WTC11 (cell line): ENCODE data around the gene RAB3D.

ENCODE experiments used
- CREB1 ChIP-seq: sonication (generic); formaldehyde crosslinking; IDR thresholded peaks from 2 replicates; pipeline ENCODE4 v1.8.0; 2023; ENCODE audit warnings: mild to moderate bottlenecking, missing genetic modification reagents
- ESRRA ChIP-seq: sonication (generic); formaldehyde crosslinking; IDR thresholded peaks from 2 replicates; pipeline ENCODE4 v1.8.1; 2022; ENCODE audit warnings: mild to moderate bottlenecking, missing genetic modification reagents, borderline replicate concordance
- ETV6 ChIP-seq: sonication (generic); formaldehyde crosslinking; IDR thresholded peaks from 2 replicates; pipeline ENCODE4 v1.8.1; 2022; ENCODE audit warnings: mild to moderate bottlenecking, missing genetic modification reagents
- FOXJ3 ChIP-seq: sonication (generic); formaldehyde crosslinking; IDR thresholded peaks from 2 replicates; pipeline ENCODE4 v1.9.0; 2021; ENCODE audit warnings: missing genetic modification reagents, mild to moderate bottlenecking, borderline replicate concordance
- GABPB1 ChIP-seq: sonication (generic); formaldehyde crosslinking; IDR thresholded peaks from 2 replicates; pipeline ENCODE4 v1.8.1; 2023; ENCODE audit warnings: mild to moderate bottlenecking, missing genetic modification reagents
- JUN ChIP-seq: sonication (generic); formaldehyde crosslinking; IDR thresholded peaks from 2 replicates; pipeline ENCODE4 v1.8.0; 2023; ENCODE audit warnings: mild to moderate bottlenecking, missing genetic modification reagents
- RELA ChIP-seq: sonication (generic); formaldehyde crosslinking; IDR thresholded peaks from 2 replicates; pipeline ENCODE4 v1.8.1; 2022; ENCODE audit warnings: missing genetic modification reagents, mild to moderate bottlenecking, borderline replicate concordance
- RORB ChIP-seq: fragments of 250-450 bp; sonication (Bioruptor Pico); IDR thresholded peaks from 2 replicates; pipeline ENCODE4 v1.9.0; 2021; ENCODE audit warnings: mild to moderate bottlenecking
- TF ChIP-seq, protein P1 (sequence below): fragments of 200-600 bp; IDR thresholded peaks from 2 replicates; pipeline ENCODE4 v1.8.0; 2022; ENCODE audit warnings: antibody characterized with exemption
- TF ChIP-seq, protein P2 (sequence below): sonication (generic); formaldehyde crosslinking; IDR thresholded peaks from 2 replicates; pipeline ENCODE4 v1.8.0; 2022; ENCODE audit warnings: mild to moderate bottlenecking, missing genetic modification reagents
- TF ChIP-seq, protein P3 (sequence below): sonication (generic); formaldehyde crosslinking; IDR thresholded peaks from 2 replicates; pipeline ENCODE4 v1.8.1; 2023; ENCODE audit warnings: mild to moderate bottlenecking, missing genetic modification reagents, moderate library complexity
- TF ChIP-seq, protein P4 (sequence below): fragments of 250-450 bp; sonication (Bioruptor Pico); IDR thresholded peaks from 2 replicates; pipeline ENCODE4 v1.9.0; 2021; ENCODE audit warnings: mild to moderate bottlenecking
- TF ChIP-seq, protein P5 (sequence below): sonication (generic); formaldehyde crosslinking; IDR thresholded peaks from 2 replicates; pipeline ENCODE4 v1.8.0; 2022; ENCODE audit warnings: mild to moderate bottlenecking, missing genetic modification reagents
- TF ChIP-seq, protein P6 (sequence below): sonication (generic); formaldehyde crosslinking; IDR thresholded peaks from 2 replicates; pipeline ENCODE4 v1.8.1; 2023; ENCODE audit warnings: mild to moderate bottlenecking, missing genetic modification reagents, borderline replicate concordance

DNA sequence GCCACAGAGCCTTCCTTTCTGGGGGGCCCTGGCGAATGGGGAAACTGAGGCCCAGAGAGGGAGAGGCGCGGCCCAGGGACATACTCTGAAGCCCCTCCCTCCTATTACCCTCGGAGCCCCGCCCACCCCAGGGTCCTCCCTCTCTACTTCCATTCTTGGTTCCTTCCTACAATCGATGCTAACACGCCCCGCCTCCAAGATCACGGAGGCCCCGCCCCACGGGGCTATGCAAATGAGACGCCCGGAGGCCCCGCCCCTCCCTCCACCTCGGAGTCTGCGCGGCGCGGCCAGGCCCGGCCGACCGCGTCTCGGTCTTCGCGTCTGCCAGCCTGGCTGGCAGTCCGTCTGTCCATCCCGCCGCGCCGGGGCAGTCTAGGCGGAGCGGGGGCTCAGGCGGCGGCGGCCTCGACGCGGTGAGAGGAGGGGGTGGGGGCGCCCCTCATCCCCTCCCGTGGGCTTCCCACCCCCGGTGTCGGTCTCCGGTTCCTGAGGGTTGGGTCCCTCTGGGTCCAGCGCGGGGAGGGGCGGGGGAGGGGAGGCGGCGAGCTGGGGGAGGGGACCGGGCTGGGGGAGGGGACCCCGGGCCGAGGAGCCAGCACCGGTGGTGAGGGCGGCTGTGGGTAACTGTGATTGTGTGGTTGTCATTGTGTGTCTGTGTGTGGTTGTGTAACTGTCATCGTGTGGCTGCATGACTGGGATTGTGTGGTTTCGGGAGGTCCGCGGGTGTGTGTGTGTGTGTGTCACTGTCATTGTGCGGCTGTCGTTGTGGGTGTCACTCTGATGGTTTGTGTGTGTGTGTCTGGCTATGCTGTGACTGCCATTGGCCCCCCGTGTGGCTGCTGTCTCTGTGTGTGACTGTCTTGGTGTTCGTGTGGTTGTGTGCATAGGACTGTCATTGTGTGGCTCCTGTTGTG, 16.0 kb upstream of the RAB3D start, which contains the start of gene PLPPR2:
- TF ChIP-seq, protein P1, sequence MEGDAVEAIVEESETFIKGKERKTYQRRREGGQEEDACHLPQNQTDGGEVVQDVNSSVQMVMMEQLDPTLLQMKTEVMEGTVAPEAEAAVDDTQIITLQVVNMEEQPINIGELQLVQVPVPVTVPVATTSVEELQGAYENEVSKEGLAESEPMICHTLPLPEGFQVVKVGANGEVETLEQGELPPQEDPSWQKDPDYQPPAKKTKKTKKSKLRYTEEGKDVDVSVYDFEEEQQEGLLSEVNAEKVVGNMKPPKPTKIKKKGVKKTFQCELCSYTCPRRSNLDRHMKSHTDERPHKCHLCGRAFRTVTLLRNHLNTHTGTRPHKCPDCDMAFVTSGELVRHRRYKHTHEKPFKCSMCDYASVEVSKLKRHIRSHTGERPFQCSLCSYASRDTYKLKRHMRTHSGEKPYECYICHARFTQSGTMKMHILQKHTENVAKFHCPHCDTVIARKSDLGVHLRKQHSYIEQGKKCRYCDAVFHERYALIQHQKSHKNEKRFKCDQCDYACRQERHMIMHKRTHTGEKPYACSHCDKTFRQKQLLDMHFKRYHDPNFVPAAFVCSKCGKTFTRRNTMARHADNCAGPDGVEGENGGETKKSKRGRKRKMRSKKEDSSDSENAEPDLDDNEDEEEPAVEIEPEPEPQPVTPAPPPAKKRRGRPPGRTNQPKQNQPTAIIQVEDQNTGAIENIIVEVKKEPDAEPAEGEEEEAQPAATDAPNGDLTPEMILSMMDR = no peak
- TF ChIP-seq, protein P2, sequence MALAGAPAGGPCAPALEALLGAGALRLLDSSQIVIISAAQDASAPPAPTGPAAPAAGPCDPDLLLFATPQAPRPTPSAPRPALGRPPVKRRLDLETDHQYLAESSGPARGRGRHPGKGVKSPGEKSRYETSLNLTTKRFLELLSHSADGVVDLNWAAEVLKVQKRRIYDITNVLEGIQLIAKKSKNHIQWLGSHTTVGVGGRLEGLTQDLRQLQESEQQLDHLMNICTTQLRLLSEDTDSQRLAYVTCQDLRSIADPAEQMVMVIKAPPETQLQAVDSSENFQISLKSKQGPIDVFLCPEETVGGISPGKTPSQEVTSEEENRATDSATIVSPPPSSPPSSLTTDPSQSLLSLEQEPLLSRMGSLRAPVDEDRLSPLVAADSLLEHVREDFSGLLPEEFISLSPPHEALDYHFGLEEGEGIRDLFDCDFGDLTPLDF (CRISPR knock-in tag) = no peak
- TF ChIP-seq, protein P3, sequence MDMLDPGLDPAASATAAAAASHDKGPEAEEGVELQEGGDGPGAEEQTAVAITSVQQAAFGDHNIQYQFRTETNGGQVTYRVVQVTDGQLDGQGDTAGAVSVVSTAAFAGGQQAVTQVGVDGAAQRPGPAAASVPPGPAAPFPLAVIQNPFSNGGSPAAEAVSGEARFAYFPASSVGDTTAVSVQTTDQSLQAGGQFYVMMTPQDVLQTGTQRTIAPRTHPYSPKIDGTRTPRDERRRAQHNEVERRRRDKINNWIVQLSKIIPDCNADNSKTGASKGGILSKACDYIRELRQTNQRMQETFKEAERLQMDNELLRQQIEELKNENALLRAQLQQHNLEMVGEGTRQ (CRISPR knock-in tag) = no peak
- TF ChIP-seq, protein P4, sequence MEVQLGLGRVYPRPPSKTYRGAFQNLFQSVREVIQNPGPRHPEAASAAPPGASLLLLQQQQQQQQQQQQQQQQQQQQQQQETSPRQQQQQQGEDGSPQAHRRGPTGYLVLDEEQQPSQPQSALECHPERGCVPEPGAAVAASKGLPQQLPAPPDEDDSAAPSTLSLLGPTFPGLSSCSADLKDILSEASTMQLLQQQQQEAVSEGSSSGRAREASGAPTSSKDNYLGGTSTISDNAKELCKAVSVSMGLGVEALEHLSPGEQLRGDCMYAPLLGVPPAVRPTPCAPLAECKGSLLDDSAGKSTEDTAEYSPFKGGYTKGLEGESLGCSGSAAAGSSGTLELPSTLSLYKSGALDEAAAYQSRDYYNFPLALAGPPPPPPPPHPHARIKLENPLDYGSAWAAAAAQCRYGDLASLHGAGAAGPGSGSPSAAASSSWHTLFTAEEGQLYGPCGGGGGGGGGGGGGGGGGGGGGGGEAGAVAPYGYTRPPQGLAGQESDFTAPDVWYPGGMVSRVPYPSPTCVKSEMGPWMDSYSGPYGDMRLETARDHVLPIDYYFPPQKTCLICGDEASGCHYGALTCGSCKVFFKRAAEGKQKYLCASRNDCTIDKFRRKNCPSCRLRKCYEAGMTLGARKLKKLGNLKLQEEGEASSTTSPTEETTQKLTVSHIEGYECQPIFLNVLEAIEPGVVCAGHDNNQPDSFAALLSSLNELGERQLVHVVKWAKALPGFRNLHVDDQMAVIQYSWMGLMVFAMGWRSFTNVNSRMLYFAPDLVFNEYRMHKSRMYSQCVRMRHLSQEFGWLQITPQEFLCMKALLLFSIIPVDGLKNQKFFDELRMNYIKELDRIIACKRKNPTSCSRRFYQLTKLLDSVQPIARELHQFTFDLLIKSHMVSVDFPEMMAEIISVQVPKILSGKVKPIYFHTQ (CRISPR knock-in tag) = no peak
- TF ChIP-seq GABPB1 (no peak), JUN (CRISPR knock-in tag) (no peak), RELA (CRISPR knock-in tag) (no peak), RORB (no peak), CREB1 (no peak), ETV6 (no peak), ESRRA (CRISPR knock-in tag) (no peak), FOXJ3 (CRISPR knock-in tag) (no peak)
- TF ChIP-seq, protein P5, sequence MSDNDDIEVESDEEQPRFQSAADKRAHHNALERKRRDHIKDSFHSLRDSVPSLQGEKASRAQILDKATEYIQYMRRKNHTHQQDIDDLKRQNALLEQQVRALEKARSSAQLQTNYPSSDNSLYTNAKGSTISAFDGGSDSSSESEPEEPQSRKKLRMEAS (CRISPR knock-in tag) = no peak
- TF ChIP-seq, protein P6, sequence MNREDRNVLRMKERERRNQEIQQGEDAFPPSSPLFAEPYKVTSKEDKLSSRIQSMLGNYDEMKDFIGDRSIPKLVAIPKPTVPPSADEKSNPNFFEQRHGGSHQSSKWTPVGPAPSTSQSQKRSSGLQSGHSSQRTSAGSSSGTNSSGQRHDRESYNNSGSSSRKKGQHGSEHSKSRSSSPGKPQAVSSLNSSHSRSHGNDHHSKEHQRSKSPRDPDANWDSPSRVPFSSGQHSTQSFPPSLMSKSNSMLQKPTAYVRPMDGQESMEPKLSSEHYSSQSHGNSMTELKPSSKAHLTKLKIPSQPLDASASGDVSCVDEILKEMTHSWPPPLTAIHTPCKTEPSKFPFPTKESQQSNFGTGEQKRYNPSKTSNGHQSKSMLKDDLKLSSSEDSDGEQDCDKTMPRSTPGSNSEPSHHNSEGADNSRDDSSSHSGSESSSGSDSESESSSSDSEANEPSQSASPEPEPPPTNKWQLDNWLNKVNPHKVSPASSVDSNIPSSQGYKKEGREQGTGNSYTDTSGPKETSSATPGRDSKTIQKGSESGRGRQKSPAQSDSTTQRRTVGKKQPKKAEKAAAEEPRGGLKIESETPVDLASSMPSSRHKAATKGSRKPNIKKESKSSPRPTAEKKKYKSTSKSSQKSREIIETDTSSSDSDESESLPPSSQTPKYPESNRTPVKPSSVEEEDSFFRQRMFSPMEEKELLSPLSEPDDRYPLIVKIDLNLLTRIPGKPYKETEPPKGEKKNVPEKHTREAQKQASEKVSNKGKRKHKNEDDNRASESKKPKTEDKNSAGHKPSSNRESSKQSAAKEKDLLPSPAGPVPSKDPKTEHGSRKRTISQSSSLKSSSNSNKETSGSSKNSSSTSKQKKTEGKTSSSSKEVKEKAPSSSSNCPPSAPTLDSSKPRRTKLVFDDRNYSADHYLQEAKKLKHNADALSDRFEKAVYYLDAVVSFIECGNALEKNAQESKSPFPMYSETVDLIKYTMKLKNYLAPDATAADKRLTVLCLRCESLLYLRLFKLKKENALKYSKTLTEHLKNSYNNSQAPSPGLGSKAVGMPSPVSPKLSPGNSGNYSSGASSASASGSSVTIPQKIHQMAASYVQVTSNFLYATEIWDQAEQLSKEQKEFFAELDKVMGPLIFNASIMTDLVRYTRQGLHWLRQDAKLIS = no peak
